IPS DF 6.9 (cell line): ENCODE measurements around the gene IQCM.
"Not testable (repeated sequence)": the region's sequence is repeated elsewhere in the genome, so short reads cannot be mapped to it uniquely, and the experiment has no call there.

Experiments
- DNase-seq: peaks from one replicate; pipeline ENCODE4 v3.0.0-alpha.2; 2013; ENCODE audit warnings: low read depth, low spot score
- H3K27ac ChIP-seq: one replicate; pipeline ENCODE4 v1.5.1; 2013; ENCODE audit warnings: low read length, control low read depth
- H3K27me3 ChIP-seq: 2 replicates; pipeline ENCODE4 v1.6.1; 2013; ENCODE audit warnings: mild to moderate bottlenecking, low read length; ENCODE audit not compliant: control insufficient read depth, insufficient read depth
- H3K36me3 ChIP-seq: 2 replicates; pipeline ENCODE4 v1.6.1; 2013; ENCODE audit warnings: low read length; ENCODE audit not compliant: control insufficient read depth, insufficient read depth
- H3K4me1 ChIP-seq: 2 replicates; pipeline ENCODE4 v1.6.1; 2013; ENCODE audit warnings: low read length; ENCODE audit not compliant: control insufficient read depth, insufficient read depth
- H3K4me3 ChIP-seq: 2 replicates; pipeline ENCODE4 v1.5.1; 2013; ENCODE audit warnings: mild to moderate bottlenecking, low read length
- H3K9me3 ChIP-seq: 2 replicates; pipeline ENCODE4 v1.6.1; 2013; ENCODE audit warnings: low read length, inconsistent platforms; ENCODE audit not compliant: control insufficient read depth, insufficient read depth
- WGBS: extraction: QIAGEN DNeasy Blood & Tissue Kit; methylation state at CpG from one replicate; pipeline ENCODE4 v1.1.7; 2013; ENCODE audit warnings: mixed read lengths, missing lambda C conversion rate; ENCODE audit not compliant: insufficient read length, insufficient coverage; 5-methylcytosine and 5-hydroxymethylcytosine counted together

Gene IQCM

GRCh38 chr4:149343614-149344013 is 472.0 kb downstream of the IQCM start:
- no peak for DNase-seq
- Histone ChIP-seq H3K27me3 (no peaks in the 10 kb centered on the region), H3K4me3 (no peak overlapping the region), H3K9me3 (no peaks in the 10 kb centered on the region), H3K27ac (no peak overlapping the region), H3K36me3 (no peaks in the 10 kb centered on the region), H3K4me1 (no peaks in the 10 kb centered on the region)

DNA sequence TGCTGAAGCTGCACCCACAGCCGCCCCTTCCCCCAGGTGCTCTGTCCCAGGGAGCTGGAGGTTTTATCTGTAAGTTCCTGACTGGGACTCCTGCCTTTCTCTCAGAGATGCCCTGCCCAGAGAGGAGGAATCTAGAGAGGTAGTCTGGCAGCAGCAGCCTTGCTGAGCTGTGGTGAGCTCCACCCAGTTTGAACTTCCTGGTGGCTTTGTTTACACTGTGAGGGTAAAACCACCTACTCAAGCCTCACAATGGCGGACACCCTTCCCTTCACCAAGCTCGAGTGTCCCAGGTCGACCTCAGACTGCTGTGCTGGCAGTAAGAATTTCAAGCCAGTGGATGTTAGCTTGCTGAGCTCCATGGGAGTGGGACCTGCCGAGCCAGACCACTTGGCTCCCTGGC is 474.5 kb downstream of the IQCM start:
- H3K9me3 ChIP-seq, H3K4me1 ChIP-seq: not testable (repeated sequence)
- WGBS = no CpG with 5 or more reads among the region's 5 CpGs

GRCh38 chr4:149328161-149328560 is 487.5 kb downstream of the IQCM start:
- Histone ChIP-seq H3K27ac (no peak overlapping the region), H3K4me1 (no peaks in the 10 kb centered on the region), H3K4me3 (no peak overlapping the region), H3K27me3 (no peaks in the 10 kb centered on the region), H3K36me3 (no peaks in the 10 kb centered on the region), H3K9me3 (no peaks in the 10 kb centered on the region)
- no peak for DNase-seq
- WGBS = no CpG with 5 or more reads among the region's 3 CpGs

More for the DNA sequence above, 474.5 kb downstream of the IQCM start:
- not testable (repeated sequence) for H3K27ac ChIP-seq, H3K36me3 ChIP-seq, DNase-seq, H3K27me3 ChIP-seq, H3K4me3 ChIP-seq

GRCh38 chr4:149322203-149322602 is 493.4 kb downstream of the IQCM start:
- no peak overlapping the region for H3K4me3 ChIP-seq
- no CpG with 5 or more reads among the region's 1 CpG for WGBS

GRCh38 chr4:149321438-149321837 is 494.2 kb downstream of the IQCM start:
- no peaks in the 10 kb centered on the region; the same call in none of the 2 replicates for H3K9me3 ChIP-seq
- WGBS = no CpG with 5 or more reads among the region's 1 CpG
- no peaks in the 10 kb centered on the region for H3K4me1 ChIP-seq
- H3K27ac ChIP-seq = no peak overlapping the region
- no peak for DNase-seq
- no peaks in the 10 kb centered on the region for H3K36me3 ChIP-seq
- no peaks in the 10 kb centered on the region for H3K27me3 ChIP-seq
- no peak overlapping the region for H3K4me3 ChIP-seq

More at GRCh38 chr4:149322203-149322602, 493.4 kb downstream of the IQCM start:
- Histone ChIP-seq H3K9me3 (no peaks in the 10 kb centered on the region; the same call in none of the 2 replicates), H3K36me3 (no peaks in the 10 kb centered on the region), H3K27ac (no peak overlapping the region), H3K27me3 (no peaks in the 10 kb centered on the region), H3K4me1 (no peaks in the 10 kb centered on the region)
- peak; percentile 18 for DNase-seq

DNA sequence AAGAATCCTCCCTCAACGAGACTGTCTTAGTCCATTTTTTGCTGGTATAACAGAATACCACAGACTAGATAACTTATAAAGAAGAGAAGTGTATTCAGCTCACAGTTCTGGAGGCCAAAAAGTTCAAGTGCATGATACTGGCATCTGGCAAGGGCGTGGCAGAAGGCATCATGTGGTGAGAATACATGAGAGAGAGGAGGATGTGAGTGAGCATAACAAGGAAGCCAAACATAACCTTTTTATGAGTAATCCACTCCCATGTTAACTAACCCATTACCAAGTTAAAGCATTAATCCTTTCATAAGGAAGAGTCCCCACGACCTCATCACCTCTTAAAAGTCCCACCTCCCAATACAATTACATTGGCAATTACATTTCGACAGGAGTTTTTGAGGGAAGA is 504.6 kb downstream of the IQCM start:
- Histone ChIP-seq H3K4me1 (no peaks in the 10 kb centered on the region), H3K27me3 (no peaks in the 10 kb centered on the region), H3K9me3 (peaks cover 1% of the 10 kb centered on the region; the same call in 1 of the 2 replicates), H3K27ac (no peak overlapping the region), H3K4me3 (no peak overlapping the region), H3K36me3 (no peaks in the 10 kb centered on the region)
- WGBS = no CpG with 5 or more reads among the region's 4 CpGs
- DNase-seq = no peak

- Histone ChIP-seq H3K27ac (no peak overlapping the region), H3K9me3 (peaks cover 1% of the 10 kb centered on the region; the same call in 1 of the 2 replicates), H3K4me3 (no peak overlapping the region), H3K4me1 (no peaks in the 10 kb centered on the region), H3K36me3 (no peaks in the 10 kb centered on the region), H3K27me3 (no peaks in the 10 kb centered on the region)
- DNase-seq = no peak
These were observed 509.1 kb downstream of the IQCM start for GRCh38 chr4:149306537-149306936.
